Mesendoderm (in vitro differentiated cells): Measurements from ENCODE around the gene MAN2C1.
A peak's percentile ranks its signal among the peaks of the same experiment; 100 is the strongest.
"Not testable (repeated sequence)": the region's sequence is repeated elsewhere in the genome, so short reads cannot be mapped to it uniquely, and the experiment has no call there.

Source experiments
- DNase-seq: peaks from one replicate; pipeline ENCODE4 v3.0.0; 2013
- H2AK5ac ChIP-seq: 2 replicates; pipeline ENCODE4 v1.6.1; 2013; ENCODE audit warnings: low read length, inconsistent platforms
- H2BK120ac ChIP-seq: 2 replicates; pipeline ENCODE4 v1.6.1; 2013; ENCODE audit warnings: low read depth, mild to moderate bottlenecking, low read length, moderate library complexity, mixed read lengths
- H2BK15ac ChIP-seq: replicated peaks from 2 replicates; pipeline ENCODE4 v1.6.1; 2013; ENCODE audit warnings: low read depth, mild to moderate bottlenecking, moderate library complexity
- H2BK5ac ChIP-seq: 2 replicates; pipeline ENCODE4 v1.6.1; 2013; ENCODE audit warnings: low read length, inconsistent platforms
- H3K18ac ChIP-seq: 2 replicates; pipeline ENCODE4 v1.6.1; 2013; ENCODE audit warnings: mild to moderate bottlenecking, low read length, mixed read lengths
- H3K23ac ChIP-seq: one replicate; pipeline ENCODE4 v1.6.1; 2013; ENCODE audit warnings: low read length
- H3K27ac ChIP-seq: 2 replicates; pipeline ENCODE4 v1.5.1; 2013; ENCODE audit warnings: low read depth, mild to moderate bottlenecking, inconsistent platforms, low read length, moderate library complexity
- H3K27me3 ChIP-seq: 2 replicates; pipeline ENCODE4 v1.6.1; 2013; ENCODE audit warnings: low read length, control low read depth, mild to moderate bottlenecking, inconsistent platforms; ENCODE audit not compliant: insufficient read depth, poor library complexity
- H3K36me3 ChIP-seq: 2 replicates; pipeline ENCODE4 v1.6.1; 2013; ENCODE audit warnings: low read length, inconsistent platforms; ENCODE audit not compliant: control insufficient read depth, insufficient read depth
- H3K4ac ChIP-seq: one replicate; pipeline ENCODE4 v1.6.1; 2013; ENCODE audit warnings: low read depth, mild to moderate bottlenecking, low read length, moderate library complexity
- H3K4me1 ChIP-seq: 2 replicates; pipeline ENCODE4 v1.6.1; 2013; ENCODE audit warnings: low read depth, low read length, inconsistent platforms; ENCODE audit not compliant: control insufficient read depth
- H3K4me2 ChIP-seq: 2 replicates; pipeline ENCODE4 v1.6.1; 2013; ENCODE audit warnings: low read length
- H3K4me3 ChIP-seq: 2 replicates; pipeline ENCODE4 v1.5.1; 2013; ENCODE audit warnings: mild to moderate bottlenecking, low read length
- H3K56ac ChIP-seq: one replicate; pipeline ENCODE4 v1.6.1; 2013; ENCODE audit warnings: low read length
- H3K79me1 ChIP-seq: 2 replicates; pipeline ENCODE4 v1.6.1; 2013; ENCODE audit warnings: low read length, inconsistent platforms
- H3K79me2 ChIP-seq: 2 replicates; pipeline ENCODE4 v1.6.1; 2013; ENCODE audit warnings: mild to moderate bottlenecking, low read length; ENCODE audit not compliant: control insufficient read depth, insufficient read depth
- H3K9ac ChIP-seq: 2 replicates; pipeline ENCODE4 v1.6.1; 2013; ENCODE audit warnings: low read length, inconsistent platforms
- H4K5ac ChIP-seq: one replicate; pipeline ENCODE4 v1.6.1; 2013; ENCODE audit warnings: low read length
- H4K8ac ChIP-seq: one replicate; pipeline ENCODE4 v1.6.1; 2013; ENCODE audit warnings: low read depth, mild to moderate bottlenecking, control low read depth, low read length, moderate library complexity
- WGBS: extraction: QIAGEN DNeasy Blood & Tissue Kit; methylation state at CpG from one replicate; pipeline ENCODE4 v1.1.7; 2013; ENCODE audit warnings: low lambda C conversion rate, missing lambda C conversion rate; ENCODE audit not compliant: insufficient coverage; ENCODE audit errors: extremely low coverage; 5-methylcytosine and 5-hydroxymethylcytosine counted together

MAN2C1 gene

DNA sequence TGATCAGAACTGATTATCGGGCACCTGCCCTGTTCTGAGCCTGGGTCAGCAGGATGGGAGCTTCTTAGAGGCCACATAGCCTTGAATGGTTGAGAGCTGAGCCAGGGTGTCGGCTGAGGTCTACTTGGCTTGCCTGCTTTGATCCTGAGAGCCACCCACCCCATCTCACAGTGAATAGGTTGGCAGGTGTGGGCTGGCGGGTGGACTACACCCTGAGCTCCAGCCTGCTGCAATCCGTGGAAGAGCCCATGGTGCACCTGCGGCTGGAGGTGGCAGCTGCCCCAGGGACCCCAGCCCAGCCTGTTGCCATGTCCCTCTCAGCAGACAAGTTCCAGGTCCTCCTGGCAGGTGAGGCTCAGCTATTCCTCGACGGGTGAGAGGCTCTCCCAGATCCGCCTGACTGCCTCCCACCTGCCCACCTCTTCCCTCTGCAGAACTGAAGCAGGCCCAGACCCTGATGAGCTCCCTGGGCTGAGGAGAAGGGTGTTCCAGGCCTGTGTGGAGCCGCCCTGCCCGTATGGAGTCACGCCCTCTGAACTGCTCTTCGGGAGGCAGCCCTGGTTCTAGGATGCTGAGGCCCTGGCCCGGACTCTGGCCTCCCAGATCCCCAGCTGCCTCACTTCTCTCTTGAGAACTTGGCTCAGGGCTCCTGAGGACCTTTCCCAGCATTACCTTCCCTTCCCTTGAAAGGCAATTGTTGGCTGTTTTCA lies 28.7 kb downstream of the MAN2C1 start:
- H2BK5ac ChIP-seq, result no peak overlapping the region
- no peak overlapping the region for H2AK5ac ChIP-seq
- H3K23ac ChIP-seq, result no peak overlapping the region
- H4K5ac ChIP-seq, result no peak overlapping the region
- WGBS, result no CpG with 5 or more reads among the region's 13 CpGs
- H3K4me3 ChIP-seq, result no peak overlapping the region
- H2BK15ac ChIP-seq, result no peak overlapping the region
- no peaks in the 10 kb centered on the region for H3K4me1 ChIP-seq
- H3K27me3 ChIP-seq, result no peaks in the 10 kb centered on the region
- no peak overlapping the region for H3K56ac ChIP-seq
- H3K27ac ChIP-seq, result no peak overlapping the region
- H2BK120ac ChIP-seq, result no peak overlapping the region
- peaks cover 3% of the 10 kb centered on the region for H3K79me1 ChIP-seq
- peaks cover 3% of the 10 kb centered on the region for H3K79me2 ChIP-seq
- H3K36me3 ChIP-seq, result no peaks in the 10 kb centered on the region
- H3K4ac ChIP-seq, result no peak overlapping the region
- H3K4me2 ChIP-seq, result no peak overlapping the region
- H3K18ac ChIP-seq, result no peak overlapping the region
- H3K9ac ChIP-seq, result no peak overlapping the region
- no peak overlapping the region for H4K8ac ChIP-seq
- DNase-seq, result no peak

DNA sequence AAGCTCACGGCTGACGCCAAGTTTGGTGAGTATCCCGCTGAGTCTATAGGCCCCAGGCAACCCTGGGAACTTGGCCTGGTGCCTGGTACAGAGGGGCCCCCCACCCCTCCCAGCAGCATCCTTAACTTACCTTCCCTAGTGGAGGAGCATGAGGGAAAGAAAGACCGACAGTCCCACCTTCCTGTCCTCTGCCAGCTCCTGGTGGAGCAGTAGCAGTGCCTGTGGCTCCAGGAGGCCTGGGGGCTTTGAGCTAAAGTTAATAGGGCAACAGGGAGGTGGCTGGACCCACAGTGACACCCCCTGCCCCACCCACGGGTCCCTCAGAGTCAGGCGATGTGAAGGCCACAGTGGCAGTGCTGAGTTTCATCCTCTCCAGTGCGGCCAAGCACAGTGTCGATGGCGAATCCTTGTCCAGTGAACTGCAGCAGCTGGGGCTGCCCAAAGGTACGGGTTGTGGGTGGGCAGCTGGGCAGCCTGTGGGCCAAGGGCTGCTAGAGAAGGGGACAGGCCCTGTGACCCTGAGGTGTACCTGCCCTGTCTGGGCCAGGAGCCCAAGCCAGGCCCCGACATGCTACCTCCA lies 29.7 kb downstream of the MAN2C1 start:
- no peak overlapping the region for H3K4ac ChIP-seq

GRCh38 chr15:75335705-75336355 lies 32.6 kb downstream of the MAN2C1 start, which contains the start of gene COMMD4:
TSS of gene COMMD4 (plus strand) at chr15:75336063. CDS start at chr15:75336090, 27 bp downstream.
- H3K4me3 ChIP-seq, result peak within 1 kb of the TSS; percentile 73
- no peak within 1 kb of the TSS for H2BK15ac ChIP-seq
- H3K79me2 ChIP-seq, result peaks cover 3% of the 10 kb centered on the region
- H3K4me2 ChIP-seq, result peak within 1 kb of the TSS; percentile 54
- no peaks in the 10 kb centered on the region for H3K27me3 ChIP-seq
- H3K56ac ChIP-seq, result peak within 1 kb of the TSS; percentile 80
- H3K79me1 ChIP-seq, result peaks cover 3% of the 10 kb centered on the region
- no CpG with 5 or more reads among the region's 42 CpGs for WGBS
- no peak within 1 kb of the TSS for H4K8ac ChIP-seq
- H3K9ac ChIP-seq, result peak within 1 kb of the TSS; percentile 87
- no peak within 1 kb of the TSS for H3K23ac ChIP-seq
- no peak within 1 kb of the TSS for H4K5ac ChIP-seq
- no peaks in the 10 kb centered on the region for H3K36me3 ChIP-seq
- no peak within 1 kb of the TSS for H2BK120ac ChIP-seq
- no peak within 1 kb of the TSS for H2BK5ac ChIP-seq
- H3K4me1 ChIP-seq, result no peaks in the 10 kb centered on the region
- H2AK5ac ChIP-seq, result no peak within 1 kb of the TSS
- H3K27ac ChIP-seq, result no peak within 1 kb of the TSS
- peak; percentile 98 for DNase-seq
- H3K4ac ChIP-seq, result no peak within 1 kb of the TSS
- H3K18ac ChIP-seq, result no peak within 1 kb of the TSS

More for the DNA sequence above, 29.7 kb downstream of the MAN2C1 start:
- no peak overlapping the region for H2AK5ac ChIP-seq
- WGBS, result no CpG with 5 or more reads among the region's 11 CpGs
- no peak overlapping the region for H4K5ac ChIP-seq
- DNase-seq, result no peak
- H3K23ac ChIP-seq, result no peak overlapping the region
- H3K4me3 ChIP-seq, result no peak overlapping the region
- H2BK5ac ChIP-seq, result no peak overlapping the region
- H3K4me1 ChIP-seq, result no peaks in the 10 kb centered on the region
- H3K56ac ChIP-seq, result no peak overlapping the region
- H3K36me3 ChIP-seq, result no peaks in the 10 kb centered on the region
- H3K79me2 ChIP-seq, result peaks cover 3% of the 10 kb centered on the region
- H4K8ac ChIP-seq, result no peak overlapping the region
- no peak overlapping the region for H3K18ac ChIP-seq
- H3K9ac ChIP-seq, result no peak overlapping the region
- H3K4me2 ChIP-seq, result no peak overlapping the region
- no peaks in the 10 kb centered on the region for H3K27me3 ChIP-seq
- no peak overlapping the region for H2BK120ac ChIP-seq
- peaks cover 3% of the 10 kb centered on the region for H3K79me1 ChIP-seq
- no peak overlapping the region for H3K27ac ChIP-seq
- no peak overlapping the region for H2BK15ac ChIP-seq

DNA sequence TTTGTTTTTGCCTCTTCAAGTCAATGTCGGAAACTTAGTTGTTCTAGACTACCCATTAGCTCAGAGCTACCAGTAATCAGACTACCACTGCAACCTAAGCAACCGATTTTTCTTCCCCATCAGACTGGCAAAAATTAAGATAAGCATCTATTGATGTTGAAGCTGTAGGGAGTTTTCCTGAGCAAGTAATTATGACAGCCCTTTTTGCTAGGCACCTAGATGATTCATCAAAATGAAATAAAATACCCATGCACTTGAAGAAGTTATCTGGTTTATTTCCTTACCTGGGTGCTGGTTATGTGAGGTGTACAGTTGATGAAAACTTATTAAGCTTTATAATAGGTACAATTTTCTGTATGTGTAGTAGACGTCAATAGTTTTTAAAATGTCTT lies 33.1 kb downstream of the MAN2C1 start:
- WGBS, result no CpG with 5 or more reads among the region's 3 CpGs
- H3K56ac ChIP-seq, result peak overlapping the region; percentile 74
- H3K23ac ChIP-seq, result no peak overlapping the region
- no peak overlapping the region for H4K5ac ChIP-seq
- no peak overlapping the region for H3K4ac ChIP-seq
- H4K8ac ChIP-seq, result no peak overlapping the region
- H2BK120ac ChIP-seq, result no peak overlapping the region
- DNase-seq, result no peak
- no peaks in the 10 kb centered on the region for H3K27me3 ChIP-seq
- no peak overlapping the region for H2BK5ac ChIP-seq
- peak overlapping the region; percentile 34 for H3K4me2 ChIP-seq
- no peak overlapping the region for H2BK15ac ChIP-seq
- H3K36me3 ChIP-seq, result no peaks in the 10 kb centered on the region
- peaks cover 3% of the 10 kb centered on the region for H3K79me1 ChIP-seq
- no peak overlapping the region for H2AK5ac ChIP-seq
- peak overlapping the region; percentile 81 for H3K9ac ChIP-seq
- no peak overlapping the region for H3K18ac ChIP-seq
- no peaks in the 10 kb centered on the region for H3K4me1 ChIP-seq
- peaks cover 3% of the 10 kb centered on the region for H3K79me2 ChIP-seq
- no peak overlapping the region for H3K4me3 ChIP-seq
- H3K27ac ChIP-seq, result no peak overlapping the region

- WGBS, result no CpG with 5 or more reads among the region's 15 CpGs
- H3K27ac ChIP-seq, H3K9ac ChIP-seq, H3K18ac ChIP-seq, H3K56ac ChIP-seq, H3K4ac ChIP-seq, H3K4me1 ChIP-seq, H3K23ac ChIP-seq, H3K79me1 ChIP-seq, H2BK5ac ChIP-seq, H4K8ac ChIP-seq, H2BK15ac ChIP-seq, H3K79me2 ChIP-seq, H3K27me3 ChIP-seq, H4K5ac ChIP-seq, H3K4me2 ChIP-seq, H3K36me3 ChIP-seq, DNase-seq, H3K4me3 ChIP-seq, H2BK120ac ChIP-seq, H2AK5ac ChIP-seq: not testable (repeated sequence)
Measured at GRCh38 chr15:75333654-75334419, 34.6 kb downstream of the MAN2C1 start.
